ENCODE measurements around the gene PC. TPM values are rescaled to one million over a fixed set of nuclear protein-coding genes. Genes with fewer than 3 reads are reported as not detected.

The PC gene
- polyA plus RNA-seq, 1 donor (not counting 4 experiments of a cell fraction or from before 2014, with no cell fraction given), result 13.3 TPM

DNA sequence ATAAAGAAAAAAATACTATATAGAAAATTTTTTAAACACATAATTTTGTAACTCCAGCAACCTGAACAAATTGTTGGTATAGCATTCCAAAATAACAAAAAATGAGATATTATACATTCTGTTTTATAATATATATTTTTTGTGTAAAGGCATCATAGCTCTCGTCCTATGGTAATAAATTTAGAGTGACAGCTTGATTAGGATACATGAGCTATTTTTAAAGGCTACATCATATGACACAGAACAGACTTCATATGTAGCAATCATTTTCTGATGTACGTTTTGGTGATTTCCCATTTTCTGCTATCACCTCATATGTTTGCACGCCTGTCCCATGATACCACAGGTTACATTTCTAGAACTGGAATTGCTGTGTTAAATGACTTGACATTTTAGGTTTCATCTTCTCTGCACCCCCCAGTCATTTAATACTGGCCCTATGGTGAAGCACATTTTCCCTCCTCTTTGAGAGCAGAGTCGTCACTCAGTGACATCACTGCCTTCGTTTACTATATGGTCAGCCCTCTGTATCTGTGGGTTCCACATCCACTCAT is 19.5 kb downstream of the PC start:
- DNase-seq (ENCODE audit: low read depth, low spot score) (no peak), FAIRE-seq (no peak)
- no peaks in the 10 kb centered on the region for H3K79me2 ChIP-seq (ENCODE audit: control insufficient read depth, insufficient read depth, low read length)
- no peak overlapping the region for H2AFZ ChIP-seq (ENCODE audit: control insufficient read depth, low read length)
- H3K4me3 ChIP-seq (ENCODE audit: control insufficient read depth in 2 of 3, extremely low read depth in 1 of 3, insufficient read depth in 2 of 3, low read depth in 1 of 3, low read length in 3 of 3), result no peak overlapping the region
- H3K9me3 ChIP-seq (ENCODE audit: control insufficient read depth, low read depth, low read length), result no peaks in the 10 kb centered on the region
- no peaks in the 10 kb centered on the region for H4K20me1 ChIP-seq (ENCODE audit: control insufficient read depth, extremely low read depth, insufficient read depth, low read length)
- no peak overlapping the region for H3K4me2 ChIP-seq (ENCODE audit: control insufficient read depth, extremely low read depth, insufficient read depth, low read depth, low read length)
- no peak for TF ChIP-seq EZH2 (IDR thresholded peaks at IDR 0.05; ENCODE audit: low read length)
- TF ChIP-seq, protein P1, sequence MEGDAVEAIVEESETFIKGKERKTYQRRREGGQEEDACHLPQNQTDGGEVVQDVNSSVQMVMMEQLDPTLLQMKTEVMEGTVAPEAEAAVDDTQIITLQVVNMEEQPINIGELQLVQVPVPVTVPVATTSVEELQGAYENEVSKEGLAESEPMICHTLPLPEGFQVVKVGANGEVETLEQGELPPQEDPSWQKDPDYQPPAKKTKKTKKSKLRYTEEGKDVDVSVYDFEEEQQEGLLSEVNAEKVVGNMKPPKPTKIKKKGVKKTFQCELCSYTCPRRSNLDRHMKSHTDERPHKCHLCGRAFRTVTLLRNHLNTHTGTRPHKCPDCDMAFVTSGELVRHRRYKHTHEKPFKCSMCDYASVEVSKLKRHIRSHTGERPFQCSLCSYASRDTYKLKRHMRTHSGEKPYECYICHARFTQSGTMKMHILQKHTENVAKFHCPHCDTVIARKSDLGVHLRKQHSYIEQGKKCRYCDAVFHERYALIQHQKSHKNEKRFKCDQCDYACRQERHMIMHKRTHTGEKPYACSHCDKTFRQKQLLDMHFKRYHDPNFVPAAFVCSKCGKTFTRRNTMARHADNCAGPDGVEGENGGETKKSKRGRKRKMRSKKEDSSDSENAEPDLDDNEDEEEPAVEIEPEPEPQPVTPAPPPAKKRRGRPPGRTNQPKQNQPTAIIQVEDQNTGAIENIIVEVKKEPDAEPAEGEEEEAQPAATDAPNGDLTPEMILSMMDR (optimal IDR thresholded peaks at IDR 0.05 in 1 of 3, IDR thresholded peaks at IDR 0.05 in 1 of 3, conservative IDR thresholded peaks at IDR 0.05 in 1 of 3; ENCODE audit: extremely low read depth in 1 of 3, insufficient read depth in 2 of 3, low read length in 3 of 3), result no peak
- H3K36me3 ChIP-seq (ENCODE audit: control insufficient read depth in 2 of 2, extremely low read depth in 1 of 2, insufficient read depth in 2 of 2, low read length in 2 of 2), result peaks cover 0 to 3% of the 10 kb centered on the region in 2 experiments
- H3K27ac ChIP-seq (ENCODE audit: control insufficient read depth, insufficient read depth, low read length), result no peak overlapping the region
- dilution Hi-C loops (cut with MboI; ENCODE audit: extremely low pct_ligation_motif_present, low sequenced_read_pairs), result no loop called here
- no peak overlapping the region for H3K9ac ChIP-seq (ENCODE audit: control insufficient read depth, extremely low read depth, insufficient read depth, low read length)
- H3K27me3 ChIP-seq (ENCODE audit: control insufficient read depth, extremely low read depth, insufficient read depth, low read length), result no peaks in the 10 kb centered on the region
- no peaks in the 10 kb centered on the region for H3K9me1 ChIP-seq (ENCODE audit: control insufficient read depth, extremely low read depth, insufficient read depth, low read length)
- H3K4me1 ChIP-seq (ENCODE audit: control insufficient read depth, extremely low read depth, insufficient read depth, low read length), result no peaks in the 10 kb centered on the region

GRCh38 chr11:66937193-66937733 is 20.9 kb downstream of the PC start:
- H3K27me3 ChIP-seq (ENCODE audit: control insufficient read depth, extremely low read depth, insufficient read depth, low read length), result no peaks in the 10 kb centered on the region
- TF ChIP-seq, protein P1 (optimal IDR thresholded peaks at IDR 0.05 in 1 of 3, IDR thresholded peaks at IDR 0.05 in 1 of 3, conservative IDR thresholded peaks at IDR 0.05 in 1 of 3; ENCODE audit: extremely low read depth in 1 of 3, insufficient read depth in 2 of 3, low read length in 3 of 3), result no peak
- no peak for TF ChIP-seq EZH2 (IDR thresholded peaks at IDR 0.05; ENCODE audit: low read length)
- no peak overlapping the region for H2AFZ ChIP-seq (ENCODE audit: control insufficient read depth, low read length)
- no peak for DNase-seq (ENCODE audit: low read depth, low spot score)
- no peaks in the 10 kb centered on the region for H3K9me1 ChIP-seq (ENCODE audit: control insufficient read depth, extremely low read depth, insufficient read depth, low read length)
- no peak overlapping the region for H3K4me3 ChIP-seq (ENCODE audit: control insufficient read depth in 2 of 3, extremely low read depth in 1 of 3, insufficient read depth in 2 of 3, low read depth in 1 of 3, low read length in 3 of 3)
- no peak overlapping the region for H3K27ac ChIP-seq (ENCODE audit: control insufficient read depth, insufficient read depth, low read length)
- FAIRE-seq, result no peak
- dilution Hi-C loops (cut with MboI; ENCODE audit: extremely low pct_ligation_motif_present, low sequenced_read_pairs), result no loop called here
- no peaks in the 10 kb centered on the region for H3K79me2 ChIP-seq (ENCODE audit: control insufficient read depth, insufficient read depth, low read length)
- no peaks in the 10 kb centered on the region for H3K36me3 ChIP-seq (ENCODE audit: control insufficient read depth in 2 of 2, extremely low read depth in 1 of 2, insufficient read depth in 2 of 2, low read length in 2 of 2)
- H3K4me1 ChIP-seq (ENCODE audit: control insufficient read depth, extremely low read depth, insufficient read depth, low read length), result no peaks in the 10 kb centered on the region
- no peak overlapping the region for H3K9ac ChIP-seq (ENCODE audit: control insufficient read depth, extremely low read depth, insufficient read depth, low read length)
- no peaks in the 10 kb centered on the region for H3K9me3 ChIP-seq (ENCODE audit: control insufficient read depth, low read depth, low read length)
- H3K4me2 ChIP-seq (ENCODE audit: control insufficient read depth, extremely low read depth, insufficient read depth, low read depth, low read length), result no peak overlapping the region
- H4K20me1 ChIP-seq (ENCODE audit: control insufficient read depth, extremely low read depth, insufficient read depth, low read length), result no peaks in the 10 kb centered on the region
